Measurements from ENCODE around the gene RABGGTA. TPM values are rescaled to one million over a fixed set of nuclear protein-coding genes. Genes with fewer than 3 reads are reported as not detected.
A peak's percentile ranks its signal among the peaks of the same experiment; 100 is the strongest.

RABGGTA gene
- total and polyA plus RNA-seq, 9 of the 15 experiments (the other 6 are each of a cell fraction or from before 2014, with no cell fraction given): 4.5 to 24.2 (median 15.5) TPM

DNA sequence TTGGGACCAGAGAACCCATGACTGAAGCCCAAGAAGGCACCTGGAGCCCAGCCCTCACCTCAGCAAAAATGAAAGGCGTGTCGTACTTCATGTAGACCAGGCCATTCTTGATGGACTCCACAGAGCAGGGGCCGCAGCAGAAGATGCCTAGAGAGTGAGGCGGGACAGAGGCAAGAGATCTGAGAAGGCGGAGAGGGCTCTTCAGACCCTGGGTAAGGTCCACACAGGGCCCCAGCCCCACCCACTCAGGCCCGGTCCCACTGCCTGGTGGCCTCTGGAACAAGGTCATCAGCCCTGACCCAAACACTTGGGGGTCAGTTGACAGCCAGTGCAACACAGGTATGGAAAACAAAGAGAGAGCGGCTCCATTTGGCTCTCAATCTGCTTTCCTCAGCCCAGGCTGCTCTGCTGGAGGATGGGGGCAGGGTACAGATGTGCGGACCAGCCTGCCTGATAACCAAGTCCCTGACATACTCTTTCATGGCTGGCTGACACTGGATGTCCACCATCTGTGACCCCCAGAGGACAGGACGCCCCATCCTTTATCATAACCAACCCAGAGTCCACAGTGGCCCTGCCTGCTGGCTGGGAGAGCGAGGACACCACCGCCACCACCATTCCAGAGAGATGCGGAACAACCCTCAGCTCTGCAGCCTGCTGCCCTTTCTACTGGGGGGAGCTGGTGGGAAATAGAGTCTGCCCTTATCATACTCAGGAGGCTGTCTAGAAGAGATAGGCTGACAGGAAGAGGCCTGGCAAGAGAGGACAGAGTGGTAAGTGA is 15.3 kb downstream of the RABGGTA start (continued):
- TF ChIP-seq ZNF586 (CRISPR knock-in tag; conservative IDR thresholded peaks at IDR 0.05) (no peak), ZNF121 (CRISPR knock-in tag; conservative IDR thresholded peaks at IDR 0.05) (no peak), EGR1 (conservative IDR thresholded peaks at IDR 0.05) (0 out of 2 replicates have a peak, but pooled peaks have one; percentile 16), PTRF (tag; IDR thresholded peaks at IDR 0.05) (no peak), TOE1 (IDR thresholded peaks at IDR 0.05; ENCODE audit: borderline replicate concordance) (no peak), TOE1 (CRISPR knock-in tag; IDR thresholded peaks at IDR 0.05; ENCODE audit: borderline replicate concordance, low read depth) (no peak), SMARCB1 (IDR thresholded peaks at IDR 0.05; ENCODE audit: insufficient read length, low read depth) (no peak)
- TF ChIP-seq, protein P1, sequence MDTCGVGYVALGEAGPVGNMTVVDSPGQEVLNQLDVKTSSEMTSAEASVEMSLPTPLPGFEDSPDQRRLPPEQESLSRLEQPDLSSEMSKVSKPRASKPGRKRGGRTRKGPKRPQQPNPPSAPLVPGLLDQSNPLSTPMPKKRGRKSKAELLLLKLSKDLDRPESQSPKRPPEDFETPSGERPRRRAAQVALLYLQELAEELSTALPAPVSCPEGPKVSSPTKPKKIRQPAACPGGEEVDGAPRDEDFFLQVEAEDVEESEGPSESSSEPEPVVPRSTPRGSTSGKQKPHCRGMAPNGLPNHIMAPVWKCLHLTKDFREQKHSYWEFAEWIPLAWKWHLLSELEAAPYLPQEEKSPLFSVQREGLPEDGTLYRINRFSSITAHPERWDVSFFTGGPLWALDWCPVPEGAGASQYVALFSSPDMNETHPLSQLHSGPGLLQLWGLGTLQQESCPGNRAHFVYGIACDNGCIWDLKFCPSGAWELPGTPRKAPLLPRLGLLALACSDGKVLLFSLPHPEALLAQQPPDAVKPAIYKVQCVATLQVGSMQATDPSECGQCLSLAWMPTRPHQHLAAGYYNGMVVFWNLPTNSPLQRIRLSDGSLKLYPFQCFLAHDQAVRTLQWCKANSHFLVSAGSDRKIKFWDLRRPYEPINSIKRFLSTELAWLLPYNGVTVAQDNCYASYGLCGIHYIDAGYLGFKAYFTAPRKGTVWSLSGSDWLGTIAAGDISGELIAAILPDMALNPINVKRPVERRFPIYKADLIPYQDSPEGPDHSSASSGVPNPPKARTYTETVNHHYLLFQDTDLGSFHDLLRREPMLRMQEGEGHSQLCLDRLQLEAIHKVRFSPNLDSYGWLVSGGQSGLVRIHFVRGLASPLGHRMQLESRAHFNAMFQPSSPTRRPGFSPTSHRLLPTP (IDR thresholded peaks at IDR 0.05; ENCODE audit: borderline replicate concordance, extremely low read depth, insufficient read length): no peak
- TF ChIP-seq, protein P2, sequence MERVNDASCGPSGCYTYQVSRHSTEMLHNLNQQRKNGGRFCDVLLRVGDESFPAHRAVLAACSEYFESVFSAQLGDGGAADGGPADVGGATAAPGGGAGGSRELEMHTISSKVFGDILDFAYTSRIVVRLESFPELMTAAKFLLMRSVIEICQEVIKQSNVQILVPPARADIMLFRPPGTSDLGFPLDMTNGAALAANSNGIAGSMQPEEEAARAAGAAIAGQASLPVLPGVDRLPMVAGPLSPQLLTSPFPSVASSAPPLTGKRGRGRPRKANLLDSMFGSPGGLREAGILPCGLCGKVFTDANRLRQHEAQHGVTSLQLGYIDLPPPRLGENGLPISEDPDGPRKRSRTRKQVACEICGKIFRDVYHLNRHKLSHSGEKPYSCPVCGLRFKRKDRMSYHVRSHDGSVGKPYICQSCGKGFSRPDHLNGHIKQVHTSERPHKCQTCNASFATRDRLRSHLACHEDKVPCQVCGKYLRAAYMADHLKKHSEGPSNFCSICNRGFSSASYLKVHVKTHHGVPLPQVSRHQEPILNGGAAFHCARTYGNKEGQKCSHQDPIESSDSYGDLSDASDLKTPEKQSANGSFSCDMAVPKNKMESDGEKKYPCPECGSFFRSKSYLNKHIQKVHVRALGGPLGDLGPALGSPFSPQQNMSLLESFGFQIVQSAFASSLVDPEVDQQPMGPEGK (CRISPR knock-in tag; IDR thresholded peaks at IDR 0.05; ENCODE audit: borderline replicate concordance): no peak
- TF ChIP-seq, protein P3, sequence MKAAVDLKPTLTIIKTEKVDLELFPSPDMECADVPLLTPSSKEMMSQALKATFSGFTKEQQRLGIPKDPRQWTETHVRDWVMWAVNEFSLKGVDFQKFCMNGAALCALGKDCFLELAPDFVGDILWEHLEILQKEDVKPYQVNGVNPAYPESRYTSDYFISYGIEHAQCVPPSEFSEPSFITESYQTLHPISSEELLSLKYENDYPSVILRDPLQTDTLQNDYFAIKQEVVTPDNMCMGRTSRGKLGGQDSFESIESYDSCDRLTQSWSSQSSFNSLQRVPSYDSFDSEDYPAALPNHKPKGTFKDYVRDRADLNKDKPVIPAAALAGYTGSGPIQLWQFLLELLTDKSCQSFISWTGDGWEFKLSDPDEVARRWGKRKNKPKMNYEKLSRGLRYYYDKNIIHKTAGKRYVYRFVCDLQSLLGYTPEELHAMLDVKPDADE (conservative IDR thresholded peaks at IDR 0.05; ENCODE audit: control insufficient read depth, low read depth, low read length): peak; percentile 89
- TF ChIP-seq, protein P4, sequence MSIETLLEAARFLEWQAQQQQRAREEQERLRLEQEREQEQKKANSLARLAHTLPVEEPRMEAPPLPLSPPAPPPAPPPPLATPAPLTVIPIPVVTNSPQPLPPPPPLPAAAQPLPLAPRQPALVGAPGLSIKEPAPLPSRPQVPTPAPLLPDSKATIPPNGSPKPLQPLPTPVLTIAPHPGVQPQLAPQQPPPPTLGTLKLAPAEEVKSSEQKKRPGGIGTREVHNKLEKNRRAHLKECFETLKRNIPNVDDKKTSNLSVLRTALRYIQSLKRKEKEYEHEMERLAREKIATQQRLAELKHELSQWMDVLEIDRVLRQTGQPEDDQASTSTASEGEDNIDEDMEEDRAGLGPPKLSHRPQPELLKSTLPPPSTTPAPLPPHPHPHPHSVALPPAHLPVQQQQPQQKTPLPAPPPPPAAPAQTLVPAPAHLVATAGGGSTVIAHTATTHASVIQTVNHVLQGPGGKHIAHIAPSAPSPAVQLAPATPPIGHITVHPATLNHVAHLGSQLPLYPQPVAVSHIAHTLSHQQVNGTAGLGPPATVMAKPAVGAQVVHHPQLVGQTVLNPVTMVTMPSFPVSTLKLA (conservative IDR thresholded peaks at IDR 0.05): peak in 1 of 2 experiments; percentile 40; a peak in 1 of 4 replicates
- TF ChIP-seq, protein P5, sequence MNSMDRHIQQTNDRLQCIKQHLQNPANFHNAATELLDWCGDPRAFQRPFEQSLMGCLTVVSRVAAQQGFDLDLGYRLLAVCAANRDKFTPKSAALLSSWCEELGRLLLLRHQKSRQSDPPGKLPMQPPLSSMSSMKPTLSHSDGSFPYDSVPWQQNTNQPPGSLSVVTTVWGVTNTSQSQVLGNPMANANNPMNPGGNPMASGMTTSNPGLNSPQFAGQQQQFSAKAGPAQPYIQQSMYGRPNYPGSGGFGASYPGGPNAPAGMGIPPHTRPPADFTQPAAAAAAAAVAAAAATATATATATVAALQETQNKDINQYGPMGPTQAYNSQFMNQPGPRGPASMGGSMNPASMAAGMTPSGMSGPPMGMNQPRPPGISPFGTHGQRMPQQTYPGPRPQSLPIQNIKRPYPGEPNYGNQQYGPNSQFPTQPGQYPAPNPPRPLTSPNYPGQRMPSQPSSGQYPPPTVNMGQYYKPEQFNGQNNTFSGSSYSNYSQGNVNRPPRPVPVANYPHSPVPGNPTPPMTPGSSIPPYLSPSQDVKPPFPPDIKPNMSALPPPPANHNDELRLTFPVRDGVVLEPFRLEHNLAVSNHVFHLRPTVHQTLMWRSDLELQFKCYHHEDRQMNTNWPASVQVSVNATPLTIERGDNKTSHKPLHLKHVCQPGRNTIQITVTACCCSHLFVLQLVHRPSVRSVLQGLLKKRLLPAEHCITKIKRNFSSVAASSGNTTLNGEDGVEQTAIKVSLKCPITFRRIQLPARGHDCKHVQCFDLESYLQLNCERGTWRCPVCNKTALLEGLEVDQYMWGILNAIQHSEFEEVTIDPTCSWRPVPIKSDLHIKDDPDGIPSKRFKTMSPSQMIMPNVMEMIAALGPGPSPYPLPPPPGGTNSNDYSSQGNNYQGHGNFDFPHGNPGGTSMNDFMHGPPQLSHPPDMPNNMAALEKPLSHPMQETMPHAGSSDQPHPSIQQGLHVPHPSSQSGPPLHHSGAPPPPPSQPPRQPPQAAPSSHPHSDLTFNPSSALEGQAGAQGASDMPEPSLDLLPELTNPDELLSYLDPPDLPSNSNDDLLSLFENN (IDR thresholded peaks at IDR 0.05; ENCODE audit: low read depth in 2 of 2, low read length in 2 of 2): peak in 1 of 2 experiments; percentile 67; a peak in 1 of 4 replicates

Data from K562 (cell line).